ENCODE measurements around the gene NNAT.
"Not testable (repeated sequence)": the region's sequence is repeated elsewhere in the genome, so short reads cannot be mapped to it uniquely, and the experiment has no call there.

Gene NNAT, protein sequence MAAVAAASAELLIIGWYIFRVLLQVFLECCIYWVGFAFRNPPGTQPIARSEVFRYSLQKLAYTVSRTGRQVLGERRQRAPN

DNA sequence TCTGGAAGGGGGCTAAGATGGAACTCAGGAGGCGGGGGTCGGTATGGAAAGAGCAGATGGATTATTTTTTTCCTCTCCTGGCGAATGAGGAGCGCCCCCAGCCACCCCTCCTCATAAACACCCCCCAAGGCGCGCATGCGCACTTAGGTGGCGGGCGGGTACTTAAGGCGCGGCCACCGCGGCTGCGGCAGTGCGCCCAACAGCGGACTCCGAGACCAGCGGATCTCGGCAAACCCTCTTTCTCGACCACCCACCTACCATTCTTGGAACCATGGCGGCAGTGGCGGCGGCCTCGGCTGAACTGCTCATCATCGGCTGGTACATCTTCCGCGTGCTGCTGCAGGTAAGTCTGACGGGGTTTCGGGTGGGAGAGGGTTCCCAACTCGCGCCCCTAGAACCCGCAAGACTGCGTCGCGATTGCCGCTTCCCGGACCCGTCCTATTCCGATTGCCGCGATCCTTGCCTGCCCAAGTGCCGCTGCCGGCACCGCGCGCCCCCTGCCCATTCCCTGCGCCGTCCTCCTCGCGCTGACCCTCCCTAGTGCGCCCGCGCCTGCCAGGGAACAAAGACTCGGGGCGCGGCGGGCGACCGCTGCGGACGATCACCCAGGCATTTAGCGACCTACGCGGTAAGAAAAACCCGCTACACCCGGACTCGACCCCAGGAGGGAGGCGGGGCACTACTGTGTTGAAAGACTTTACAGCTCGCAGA lies at the start of gene NNAT:
NNAT (plus strand) TSS at position 190 of the 711 bp plus-strand sequence; CDS start at position 272, 82 bp downstream.
- peak within 1 kb of the TSS; percentile 90 for H3K27ac ChIP-seq

DNA sequence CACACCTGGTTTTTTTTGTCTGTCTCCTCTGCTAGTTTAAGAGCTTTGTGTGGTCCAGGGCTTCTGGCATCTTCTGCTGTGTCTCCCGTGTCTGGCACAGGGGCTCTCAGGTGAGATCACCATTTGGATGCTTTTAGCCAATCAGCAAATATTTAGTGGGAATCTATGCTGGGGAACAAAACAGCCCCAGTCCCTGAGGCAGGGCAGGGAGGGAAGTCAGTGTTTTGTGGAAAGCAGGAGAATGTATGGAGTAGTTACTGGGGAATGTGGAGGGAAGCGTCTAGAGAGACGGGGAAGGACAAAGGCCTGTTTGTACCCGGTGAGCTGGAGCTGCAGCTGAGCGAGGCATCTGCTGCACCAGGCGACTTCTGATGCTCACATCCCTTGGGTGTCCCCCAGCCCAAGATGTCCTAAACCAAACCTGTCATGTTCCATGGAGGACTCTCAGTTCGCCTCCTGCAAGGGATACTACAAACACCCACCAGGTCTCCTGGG lies 49.3 kb upstream of the NNAT start:
- H3K27ac ChIP-seq, result no peak overlapping the region
- no peak for TF ChIP-seq ZFX (IDR thresholded peaks at IDR 0.05)
- TF ChIP-seq, protein P1, sequence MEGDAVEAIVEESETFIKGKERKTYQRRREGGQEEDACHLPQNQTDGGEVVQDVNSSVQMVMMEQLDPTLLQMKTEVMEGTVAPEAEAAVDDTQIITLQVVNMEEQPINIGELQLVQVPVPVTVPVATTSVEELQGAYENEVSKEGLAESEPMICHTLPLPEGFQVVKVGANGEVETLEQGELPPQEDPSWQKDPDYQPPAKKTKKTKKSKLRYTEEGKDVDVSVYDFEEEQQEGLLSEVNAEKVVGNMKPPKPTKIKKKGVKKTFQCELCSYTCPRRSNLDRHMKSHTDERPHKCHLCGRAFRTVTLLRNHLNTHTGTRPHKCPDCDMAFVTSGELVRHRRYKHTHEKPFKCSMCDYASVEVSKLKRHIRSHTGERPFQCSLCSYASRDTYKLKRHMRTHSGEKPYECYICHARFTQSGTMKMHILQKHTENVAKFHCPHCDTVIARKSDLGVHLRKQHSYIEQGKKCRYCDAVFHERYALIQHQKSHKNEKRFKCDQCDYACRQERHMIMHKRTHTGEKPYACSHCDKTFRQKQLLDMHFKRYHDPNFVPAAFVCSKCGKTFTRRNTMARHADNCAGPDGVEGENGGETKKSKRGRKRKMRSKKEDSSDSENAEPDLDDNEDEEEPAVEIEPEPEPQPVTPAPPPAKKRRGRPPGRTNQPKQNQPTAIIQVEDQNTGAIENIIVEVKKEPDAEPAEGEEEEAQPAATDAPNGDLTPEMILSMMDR (conservative IDR thresholded peaks at IDR 0.05), result no peak

More for the DNA sequence above, at the start of gene NNAT:
- TF ChIP-seq, protein P1 (conservative IDR thresholded peaks at IDR 0.05), result no peak
- no peak for TF ChIP-seq ZFX (IDR thresholded peaks at IDR 0.05)

DNA sequence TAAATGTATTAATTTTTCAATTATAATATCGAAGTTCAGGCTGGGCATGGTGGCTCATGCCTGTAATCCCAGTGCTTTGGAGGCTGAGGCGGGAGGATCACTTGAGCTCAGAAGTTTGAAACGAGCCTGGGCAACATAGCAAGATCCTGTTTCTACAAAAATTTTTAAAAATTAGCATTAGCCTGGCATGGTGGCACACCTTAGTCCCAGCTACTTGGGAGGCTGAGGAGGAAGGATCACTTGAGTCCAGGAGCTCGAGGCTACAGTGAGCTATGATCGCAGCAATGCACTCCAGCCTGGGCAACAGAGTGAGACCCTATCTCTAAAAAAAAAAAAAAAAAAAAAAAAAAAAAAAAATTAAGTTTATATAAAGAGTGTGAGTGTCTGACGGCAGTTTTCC lies 48.6 kb upstream of the NNAT start:
- H3K27ac ChIP-seq, result not testable (repeated sequence)

DNA sequence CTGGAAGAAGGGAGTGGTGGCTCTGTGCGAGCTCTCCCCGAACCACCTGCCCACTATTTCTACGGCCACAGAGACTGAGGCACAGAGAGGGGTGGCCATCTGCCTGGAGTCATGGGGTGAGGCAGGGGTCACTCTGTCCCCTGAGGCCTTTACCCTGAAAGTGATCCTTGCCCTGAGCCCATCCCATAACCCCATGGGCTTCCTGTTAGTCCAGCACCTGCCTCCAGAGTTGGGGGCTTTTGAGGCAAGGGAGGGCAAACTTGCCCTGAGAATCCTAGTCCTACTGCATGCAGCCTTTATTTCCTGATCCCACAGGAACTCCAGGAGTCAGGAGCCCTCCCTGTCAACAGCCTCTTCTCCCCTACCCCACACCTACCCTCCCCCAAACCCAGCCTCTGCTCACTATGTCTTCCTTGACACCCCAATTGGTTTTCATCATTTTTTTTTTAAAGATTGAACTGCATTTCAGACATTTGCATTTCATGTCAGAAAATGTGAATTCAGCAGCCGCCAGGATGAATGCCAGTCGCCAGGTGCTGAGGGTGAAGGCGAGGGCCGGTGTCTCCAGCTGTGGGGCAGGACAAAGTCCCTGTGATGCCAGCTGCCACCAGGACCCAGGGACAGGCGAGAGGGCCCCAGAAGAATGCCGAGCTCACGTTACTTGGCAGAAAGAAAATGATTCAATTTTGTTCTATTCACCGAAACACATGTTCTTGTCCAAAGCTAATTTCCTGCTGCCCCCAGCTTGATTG lies 47.6 kb upstream of the NNAT start:
- no peak overlapping the region for H3K27ac ChIP-seq
- no peak for TF ChIP-seq ZFX (IDR thresholded peaks at IDR 0.05)

DNA sequence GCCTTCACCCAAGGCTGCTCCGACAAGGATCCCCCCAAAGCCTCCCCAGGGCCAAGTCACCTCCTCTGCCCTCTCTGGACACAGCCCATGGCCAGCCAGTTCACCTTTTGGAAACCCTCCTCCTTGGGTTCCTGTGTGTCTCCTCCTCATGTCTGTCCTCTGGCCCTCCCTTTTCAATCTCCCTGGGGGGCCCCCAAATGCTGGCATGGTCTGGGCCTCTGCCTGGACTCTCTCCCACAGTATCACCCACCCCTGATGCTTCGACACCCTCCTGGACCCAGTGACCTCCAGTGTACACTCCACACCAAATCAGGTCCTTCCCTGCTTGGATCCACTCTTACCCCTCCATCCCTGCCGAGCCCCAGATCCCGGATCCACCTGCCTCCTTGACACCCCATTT lies 46.7 kb upstream of the NNAT start:
- TF ChIP-seq, protein P1 (conservative IDR thresholded peaks at IDR 0.05), result no peak
- TF ChIP-seq ZFX (IDR thresholded peaks at IDR 0.05), result no peak
- no peak overlapping the region for H3K27ac ChIP-seq

DNA sequence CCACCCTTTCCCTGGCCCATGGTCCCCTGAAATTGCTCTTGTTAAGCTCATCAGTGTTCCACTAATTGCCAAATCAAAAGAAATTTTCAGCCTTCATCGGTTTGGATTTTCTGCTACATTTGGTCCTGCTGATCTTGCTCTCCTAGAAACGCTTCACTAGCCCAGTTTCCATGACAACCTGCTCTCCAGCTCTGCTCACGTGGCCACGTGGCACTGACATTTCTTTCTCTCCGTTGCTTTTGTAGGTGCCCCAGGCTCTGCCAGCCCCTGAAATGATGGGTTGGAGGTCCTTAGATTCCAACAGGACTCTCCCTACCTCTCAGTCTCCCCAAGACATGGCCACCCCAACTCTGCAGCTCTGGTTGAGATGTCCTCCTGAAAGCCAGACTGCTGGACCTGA lies 45.8 kb upstream of the NNAT start:
- no peak for TF ChIP-seq ZFX (IDR thresholded peaks at IDR 0.05)
- TF ChIP-seq, protein P1 (conservative IDR thresholded peaks at IDR 0.05), result no peak
- H3K27ac ChIP-seq, result no peak overlapping the region

DNA sequence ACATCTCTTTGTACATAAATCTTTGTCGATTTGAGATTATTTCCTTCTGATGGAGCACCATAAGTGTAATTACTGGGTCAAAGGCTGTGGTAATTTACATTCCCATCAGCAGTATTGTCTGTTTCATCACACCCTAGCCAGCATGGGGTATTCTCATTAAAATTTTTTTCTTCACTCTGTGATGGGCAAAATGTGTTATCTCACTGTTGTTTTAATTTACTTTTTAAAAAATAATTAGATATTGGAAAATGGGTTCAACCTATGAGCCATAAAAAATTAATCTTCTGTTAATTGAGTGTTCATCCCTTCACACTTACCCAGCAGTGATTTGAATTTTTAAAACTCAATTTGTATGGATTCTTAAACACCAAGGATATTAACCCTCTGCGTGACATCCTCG lies 44.0 kb upstream of the NNAT start:
- no peak overlapping the region for H3K27ac ChIP-seq
- TF ChIP-seq, protein P1 (conservative IDR thresholded peaks at IDR 0.05), result no peak
- TF ChIP-seq ZFX (IDR thresholded peaks at IDR 0.05), result no peak

DNA sequence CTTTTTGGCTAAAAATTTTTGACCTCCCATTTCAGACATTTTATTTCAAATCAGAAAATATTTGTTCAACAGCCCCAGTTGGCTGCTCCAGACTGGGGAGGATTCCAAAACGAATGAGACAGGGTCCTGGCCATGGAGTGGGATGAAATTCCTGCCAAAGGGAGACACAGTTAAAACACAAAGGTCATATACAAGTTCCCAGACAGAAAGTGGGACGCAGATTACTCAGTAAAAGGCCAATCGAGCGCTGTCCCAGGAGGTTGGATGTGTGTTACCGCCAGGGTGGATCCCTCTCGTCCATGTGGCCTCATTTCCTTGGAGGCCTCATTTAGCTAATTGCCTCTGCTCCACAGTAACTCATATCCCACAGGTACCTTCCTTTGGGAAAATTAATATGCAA lies 41.8 kb upstream of the NNAT start:
- no peak overlapping the region for H3K27ac ChIP-seq
- TF ChIP-seq ZFX (IDR thresholded peaks at IDR 0.05), result no peak
